Testis (tissue), 2 donors: ENCODE measurements around the gene SSBP2.

Experiments used
- POLR2A ChIP-seq: fragments of 450-650 bp; IDR thresholded peaks from one replicate; pipeline ENCODE4 v1.6.1; 2017; ENCODE audit warnings: antibody characterized with exemption, mild to moderate bottlenecking, moderate library complexity
- TF ChIP-seq, protein P1 (sequence below), 3 experiments: fragments of 450-650 bp in 2 of 3; fragments of 200-600 bp in 1 of 3; sonication (generic) in 1 of 3; IDR thresholded peaks; one replicate each; pipeline ENCODE4 v1.5.1; 2016 to 2019; ENCODE audit warnings: antibody characterized with exemption in 3 of 3, mild to moderate bottlenecking in 2 of 3, moderate library complexity in 1 of 3

DNA sequence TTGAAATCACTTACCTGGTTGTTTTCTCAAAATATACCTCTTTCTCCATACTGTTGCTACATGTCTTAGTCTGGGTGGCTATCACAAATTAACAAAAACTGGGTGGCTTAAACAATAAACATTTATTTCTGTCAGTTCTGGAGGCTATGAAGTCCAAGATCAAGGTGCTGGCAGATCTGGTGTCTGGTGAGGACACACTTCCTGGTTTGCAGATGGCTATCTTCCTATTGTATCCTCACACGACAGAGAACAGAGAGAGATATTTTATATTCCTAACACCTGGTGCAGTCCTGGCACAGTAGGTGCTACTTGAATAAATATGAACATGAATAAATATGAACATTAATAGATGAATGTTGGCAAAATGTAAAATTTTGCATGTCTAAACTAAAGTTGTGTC, 192.7 kb downstream of the SSBP2 start:
- TF ChIP-seq POLR2A = no peak
- TF ChIP-seq, protein P1, sequence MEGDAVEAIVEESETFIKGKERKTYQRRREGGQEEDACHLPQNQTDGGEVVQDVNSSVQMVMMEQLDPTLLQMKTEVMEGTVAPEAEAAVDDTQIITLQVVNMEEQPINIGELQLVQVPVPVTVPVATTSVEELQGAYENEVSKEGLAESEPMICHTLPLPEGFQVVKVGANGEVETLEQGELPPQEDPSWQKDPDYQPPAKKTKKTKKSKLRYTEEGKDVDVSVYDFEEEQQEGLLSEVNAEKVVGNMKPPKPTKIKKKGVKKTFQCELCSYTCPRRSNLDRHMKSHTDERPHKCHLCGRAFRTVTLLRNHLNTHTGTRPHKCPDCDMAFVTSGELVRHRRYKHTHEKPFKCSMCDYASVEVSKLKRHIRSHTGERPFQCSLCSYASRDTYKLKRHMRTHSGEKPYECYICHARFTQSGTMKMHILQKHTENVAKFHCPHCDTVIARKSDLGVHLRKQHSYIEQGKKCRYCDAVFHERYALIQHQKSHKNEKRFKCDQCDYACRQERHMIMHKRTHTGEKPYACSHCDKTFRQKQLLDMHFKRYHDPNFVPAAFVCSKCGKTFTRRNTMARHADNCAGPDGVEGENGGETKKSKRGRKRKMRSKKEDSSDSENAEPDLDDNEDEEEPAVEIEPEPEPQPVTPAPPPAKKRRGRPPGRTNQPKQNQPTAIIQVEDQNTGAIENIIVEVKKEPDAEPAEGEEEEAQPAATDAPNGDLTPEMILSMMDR (IDR thresholded peaks at IDR 0.05) = no peak
